ENCODE measurements around the gene MYO9B. TPM values are rescaled to one million over a fixed set of nuclear protein-coding genes. Genes with fewer than 3 reads are reported as not detected.

MYO9B gene
- total and polyA plus RNA-seq, 10 donors, result 70.5 to 329 (median 256) TPM

DNA sequence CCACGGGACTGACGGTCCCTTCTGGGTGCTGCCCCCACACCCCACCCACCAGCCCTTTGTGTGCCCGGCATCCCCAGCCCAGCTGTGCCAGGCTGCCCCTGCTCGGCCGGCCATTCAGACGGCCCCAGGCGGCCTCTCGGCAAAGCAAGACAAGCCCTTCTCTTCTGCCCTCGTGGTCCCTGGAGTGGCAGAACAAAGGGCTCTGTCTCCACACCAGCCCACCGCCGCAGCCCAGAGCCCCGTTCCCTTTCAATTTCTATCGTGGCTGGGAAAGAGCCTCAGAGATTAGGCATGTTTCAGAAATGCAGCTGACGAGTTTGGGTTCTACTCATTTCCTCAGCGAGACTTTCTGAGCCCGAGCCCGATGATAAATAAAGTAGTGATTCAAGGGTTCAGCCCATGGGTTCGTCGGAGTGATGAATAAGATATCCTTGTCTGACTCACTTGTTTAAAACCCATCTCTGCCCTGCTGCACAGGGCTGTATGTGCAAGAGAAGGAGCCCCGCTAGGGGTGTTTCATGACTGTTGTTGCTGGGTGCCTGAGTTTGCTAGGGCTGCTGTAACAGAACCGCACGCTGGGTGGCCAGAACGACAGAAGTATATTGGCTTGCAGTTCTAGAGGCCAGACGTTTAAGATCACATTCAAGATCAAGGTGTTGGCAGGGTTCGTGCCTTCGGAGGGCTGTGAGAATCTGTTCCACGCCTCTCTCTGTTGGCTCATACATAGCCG lies 4.3 kb downstream of the MYO9B start:
- TF ChIP-seq, protein P1, sequence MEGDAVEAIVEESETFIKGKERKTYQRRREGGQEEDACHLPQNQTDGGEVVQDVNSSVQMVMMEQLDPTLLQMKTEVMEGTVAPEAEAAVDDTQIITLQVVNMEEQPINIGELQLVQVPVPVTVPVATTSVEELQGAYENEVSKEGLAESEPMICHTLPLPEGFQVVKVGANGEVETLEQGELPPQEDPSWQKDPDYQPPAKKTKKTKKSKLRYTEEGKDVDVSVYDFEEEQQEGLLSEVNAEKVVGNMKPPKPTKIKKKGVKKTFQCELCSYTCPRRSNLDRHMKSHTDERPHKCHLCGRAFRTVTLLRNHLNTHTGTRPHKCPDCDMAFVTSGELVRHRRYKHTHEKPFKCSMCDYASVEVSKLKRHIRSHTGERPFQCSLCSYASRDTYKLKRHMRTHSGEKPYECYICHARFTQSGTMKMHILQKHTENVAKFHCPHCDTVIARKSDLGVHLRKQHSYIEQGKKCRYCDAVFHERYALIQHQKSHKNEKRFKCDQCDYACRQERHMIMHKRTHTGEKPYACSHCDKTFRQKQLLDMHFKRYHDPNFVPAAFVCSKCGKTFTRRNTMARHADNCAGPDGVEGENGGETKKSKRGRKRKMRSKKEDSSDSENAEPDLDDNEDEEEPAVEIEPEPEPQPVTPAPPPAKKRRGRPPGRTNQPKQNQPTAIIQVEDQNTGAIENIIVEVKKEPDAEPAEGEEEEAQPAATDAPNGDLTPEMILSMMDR (IDR thresholded peaks at IDR 0.05 in 8 of 11, conservative IDR thresholded peaks at IDR 0.05 in 3 of 11), result peak in 10 of 11 experiments; percentile 31 to 63 (median 52)
- TF ChIP-seq POLR2A (IDR thresholded peaks at IDR 0.05), result no peak
- peak; percentile 33 to 66 (median 63) for TF ChIP-seq POLR2AphosphoS5 (IDR thresholded peaks at IDR 0.05)
- 37 to 63% (median 55%) methylated on average over 28 of the region's 28 CpGs for WGBS, 5 donors
- intact Hi-C loops (cut with DNase I; ENCODE audit: low total_unique reads), result loop anchor here (5.0 kb wide), 1 partner anchor 47 kb away; no protein-coding TSS in a partner anchor
- H3K27ac ChIP-seq, result peak overlapping the region; percentile 38 to 97 (median 90)
- peak; percentile 83 for DNase-seq
- H3K27me3 ChIP-seq (replicated peaks in 1 of 7), result no peaks in the 10 kb centered on the region
- H3K4me3 ChIP-seq, result peak overlapping the region in 5 of 8 donors; percentile 21 to 88 (median 28)
- peaks cover 0 to 40% (median 0%) of the 10 kb centered on the region in 6 donors for H3K36me3 ChIP-seq
- H3K4me1 ChIP-seq, result peaks cover 55 to 88% (median 77%) of the 10 kb centered on the region in 6 donors
- no peaks in the 10 kb centered on the region for H3K9me3 ChIP-seq

DNA sequence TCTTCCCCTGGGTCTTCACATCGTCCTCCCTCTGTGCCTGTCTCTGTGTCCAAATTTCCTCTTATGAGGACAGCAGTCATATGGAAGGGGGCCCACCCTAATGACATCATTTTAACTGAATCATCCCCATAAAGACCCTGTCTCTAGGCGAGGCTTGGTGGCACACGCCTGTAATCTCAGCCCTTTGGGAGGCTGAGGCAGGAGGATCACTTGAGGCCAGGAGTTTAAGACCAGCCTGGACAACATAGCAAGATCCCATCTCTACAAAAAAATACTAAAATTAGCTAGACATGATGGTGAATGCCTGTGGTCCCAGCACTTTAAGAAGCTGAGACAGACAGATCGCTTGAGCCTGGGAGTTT lies 4.8 kb downstream of the MYO9B start:
- no peaks in the 10 kb centered on the region for H3K27me3 ChIP-seq (replicated peaks in 1 of 7)
- no peak for DNase-seq
- TF ChIP-seq, protein P1 (IDR thresholded peaks at IDR 0.05 in 8 of 11, conservative IDR thresholded peaks at IDR 0.05 in 3 of 11), result no peak
- TF ChIP-seq POLR2AphosphoS5 (IDR thresholded peaks at IDR 0.05), result no peak
- TF ChIP-seq POLR2A (IDR thresholded peaks at IDR 0.05), result no peak
- H3K27ac ChIP-seq, result peak overlapping the region; percentile 38 to 97 (median 90)
- H3K36me3 ChIP-seq, result peaks cover 0 to 46% (median 0%) of the 10 kb centered on the region in 6 donors
- peak overlapping the region in 3 of 8 donors; percentile 28 to 88 (median 29) for H3K4me3 ChIP-seq
- no peaks in the 10 kb centered on the region for H3K9me3 ChIP-seq
- WGBS, 5 donors, result 69 to 88% (median 81%) methylated on average over 4 of the region's 4 CpGs
- H3K4me1 ChIP-seq, result peaks cover 55 to 91% (median 79%) of the 10 kb centered on the region in 6 donors
- intact Hi-C loops (cut with DNase I; ENCODE audit: low total_unique reads), result no loop called here

DNA sequence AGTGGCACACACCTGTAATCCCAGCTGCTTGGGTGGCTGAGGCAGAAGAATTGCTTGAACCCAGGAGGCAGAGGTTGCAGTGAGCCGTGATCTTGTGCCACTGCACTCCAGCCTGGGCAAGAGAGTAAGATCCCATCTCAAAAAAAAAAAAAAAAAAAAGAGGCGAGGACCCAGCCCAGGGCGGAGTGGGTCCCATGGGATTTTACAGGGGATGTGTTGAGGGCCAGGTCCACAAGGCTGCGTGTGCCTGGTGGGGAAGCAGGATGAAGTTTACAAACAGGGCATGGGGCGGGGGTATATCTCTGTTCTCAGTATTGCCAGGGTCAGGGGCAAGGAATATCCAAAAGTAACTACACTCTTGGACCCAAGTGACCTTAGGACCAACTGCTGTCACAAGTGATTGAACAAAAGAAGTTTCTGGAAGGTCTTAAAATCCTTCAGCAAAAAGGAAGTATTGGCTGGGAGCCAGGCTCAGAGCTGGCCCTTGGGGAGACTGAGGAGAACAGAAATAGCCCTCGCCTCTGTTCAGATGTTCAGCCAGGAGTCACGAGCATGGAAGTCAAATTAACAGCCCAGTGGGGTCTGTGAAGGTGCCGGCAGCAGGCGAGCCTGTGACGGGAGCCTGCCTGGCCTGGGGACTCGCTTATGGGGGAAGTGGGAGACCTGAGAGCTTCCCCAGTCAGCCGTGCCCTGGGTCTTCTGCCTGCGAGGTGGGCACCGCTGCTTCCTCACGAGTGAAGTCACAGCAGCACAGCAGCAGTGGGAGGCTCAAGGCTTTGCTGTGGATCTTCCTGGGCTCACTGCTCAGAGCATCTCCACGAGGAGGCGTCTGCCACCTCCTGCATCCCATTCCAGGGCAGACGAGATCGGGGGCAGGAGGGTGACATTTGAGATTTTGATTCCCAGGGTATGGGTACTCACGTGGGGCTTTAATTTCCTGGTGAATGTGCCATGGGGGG lies 6.4 kb downstream of the MYO9B start:
- Histone ChIP-seq H3K27ac (peak overlapping the region in 7 of 8 donors; percentile 58 to 97 (median 92)), H3K9me3 (no peaks in the 10 kb centered on the region), H3K36me3 (peaks cover 0 to 61% (median 10%) of the 10 kb centered on the region in 6 donors), H3K4me3 (peak overlapping the region in 1 of 8 donors; percentile 28), H3K4me1 (peaks cover 54 to 98% (median 80%) of the 10 kb centered on the region in 6 donors), H3K27me3 (replicated peaks in 1 of 7) (no peaks in the 10 kb centered on the region)
- TF ChIP-seq, protein P1 (IDR thresholded peaks at IDR 0.05 in 8 of 11, conservative IDR thresholded peaks at IDR 0.05 in 3 of 11), result no peak
- TF ChIP-seq POLR2AphosphoS5 (IDR thresholded peaks at IDR 0.05), result peak in 2 of 3 donors; percentile 58 to 69
- peak; percentile 83 for DNase-seq
- 42 to 57% (median 53%) methylated on average over 16 to 20 of the region's 20 CpGs for WGBS, 5 donors
- intact Hi-C loops (cut with DNase I; ENCODE audit: low total_unique reads), result no loop called here

Data from spleen (tissue), 11 donors.